ENCODE results near the gene TSLP. TPM values are rescaled to one million over a fixed set of nuclear protein-coding genes. Genes with fewer than 3 reads are reported as not detected.

Gene TSLP
- total and polyA plus RNA-seq, 2 of the 4 experiments (the other 2 are of a cell fraction) = 0.54 to 1.6 TPM

GRCh38 chr5:111117136-111117535 lies 45.6 kb downstream of the TSLP start:
- Histone ChIP-seq H3K27me3 (ENCODE audit: control insufficient read depth, insufficient read depth, low read length) (no peaks in the 10 kb centered on the region), H3K4me2 (ENCODE audit: low read depth, low read length) (no peak overlapping the region), H2AFZ (replicated peaks; ENCODE audit: low read length, poor library complexity) (no peak overlapping the region), H4K5ac (ENCODE audit: low read depth, low read length) (no peak overlapping the region), H3K4ac (ENCODE audit: low read depth, low read length) (no peak overlapping the region), H3K9me3 (ENCODE audit: control insufficient read depth, insufficient read depth, low read length) (no peaks in the 10 kb centered on the region), H3K18ac (ENCODE audit: low read depth, low read length) (no peak overlapping the region), H2BK20ac (ENCODE audit: low read depth, low read length) (no peak overlapping the region), H3K23ac (ENCODE audit: low read depth, low read length) (no peak overlapping the region), H3K56ac (ENCODE audit: extremely low read depth, insufficient read depth, low read length) (no peak overlapping the region), H3K79me1 (ENCODE audit: low read depth in 1 of 2, low read length in 2 of 2) (peaks cover 7 to 14% of the 10 kb centered on the region in 2 experiments), H3K4me1 (ENCODE audit: control insufficient read depth, insufficient read depth, low read length) (peaks cover 1% of the 10 kb centered on the region; the same call in 1 of the 2 replicates), H2AK5ac (ENCODE audit: low read depth, low read length) (no peak overlapping the region), H4K8ac (ENCODE audit: low read depth in 2 of 2, low read length in 2 of 2) (peak overlapping the region in 1 of 2 experiments; percentile 23; a peak in 1 of 4 replicates), H3K9ac (ENCODE audit: low read depth, low read length) (no peak overlapping the region), H2AK9ac (replicated peaks; ENCODE audit: low read depth, low read length, poor library complexity) (no peak overlapping the region), H3K4me3 (ENCODE audit: insufficient read depth, low read depth, low read length) (no peak overlapping the region), H4K91ac (ENCODE audit: insufficient read depth, low read depth, low read length) (no peak overlapping the region), H3K27ac (ENCODE audit: insufficient read depth, low read length) (no peak overlapping the region), H3K14ac (replicated peaks; ENCODE audit: low read depth, low read length) (no peak overlapping the region), H2BK120ac (ENCODE audit: low read depth, low read length) (no peak overlapping the region), H3K36me3 (ENCODE audit: control insufficient read depth, insufficient read depth, low read length) (peaks cover 21% of the 10 kb centered on the region), H3K9me1 (ENCODE audit: insufficient read depth, low read length) (no peaks in the 10 kb centered on the region), H4K20me1 (ENCODE audit: insufficient read depth, low read length) (no peaks in the 10 kb centered on the region; the same call in 1 of the 2 replicates), H2BK5ac (ENCODE audit: low read depth, low read length, poor library complexity, severe bottlenecking) (no peak overlapping the region), H2BK15ac (ENCODE audit: low read depth, low read length) (no peak overlapping the region)
- in situ Hi-C loops (cut with MboI; ENCODE audit: low sequenced_read_pairs) = no loop called here
- intact Hi-C loops (cut with micrococcal nuclease) = no loop called here
- POLR2A ChIA-PET (ENCODE audit: unreplicated experiment) = no interaction called here
- no peak for DNase-seq
- dilution Hi-C loops (cut with HindIII; ENCODE audit: low sequenced_read_pairs, unreplicated experiment) = no loop called here
- CTCF ChIA-PET = interaction anchor here (1.5 kb wide), 1 partner anchor 15 kb away, joined by 3 read pairs; no protein-coding TSS in a partner anchor
- peak; percentile 32; the same call in 1 of the 2 replicates for ATAC-seq (ENCODE audit: low read depth)
- TF ChIP-seq CHD1 (IDR thresholded peaks at IDR 0.05; ENCODE audit: low read depth, low read length) (no peak), RFX5 (IDR thresholded peaks at IDR 0.05; ENCODE audit: low read depth, low read length) (no peak), RAD21 (IDR thresholded peaks at IDR 0.05; ENCODE audit: low read length) (no peak), MXI1 (IDR thresholded peaks at IDR 0.05; ENCODE audit: borderline replicate concordance, low read depth, low read length) (no peak), USF2 (IDR thresholded peaks at IDR 0.05; ENCODE audit: low read depth, low read length) (no peak), MAZ (IDR thresholded peaks at IDR 0.05; ENCODE audit: borderline replicate concordance, low read depth, low read length) (no peak), NFE2L2 (IDR thresholded peaks at IDR 0.05; ENCODE audit: low read depth, low read length) (no peak)
- no TSS peak for BruUV-seq (replicated peaks)
- no CpG with 5 or more reads among the region's 1 CpG for WGBS, 2 experiments (ENCODE audit: extremely low coverage in 2 of 2, insufficient read length in 1 of 2)
